Transverse colon (tissue), 4 donors: Measurements from ENCODE around the gene SLC51A.

Experiments used
- EP300 ChIP-seq: sonication (generic); formaldehyde crosslinking; IDR thresholded peaks from one replicate; pipeline ENCODE4 v1.6.1; 2017; ENCODE audit warnings: antibody characterized with exemption, low read depth
- POLR2A ChIP-seq: fragments of 450-650 bp; IDR thresholded peaks from one replicate; pipeline ENCODE4 v1.6.1; 2016; ENCODE audit warnings: antibody characterized with exemption, mild to moderate bottlenecking, moderate library complexity
- POLR2AphosphoS5 ChIP-seq, 3 donors: sonication (generic); formaldehyde crosslinking; IDR thresholded peaks; one replicate each; pipeline ENCODE4 v1.6.1; 2016; ENCODE audit warnings: antibody characterized with exemption in 3 of 3
- TF ChIP-seq, protein P1 (sequence below), 5 experiments: fragments of 200-600 bp in 3 of 5; fragments of 450-650 bp in 2 of 5; sonication (generic) in 3 of 5; IDR thresholded peaks; 1 replicate in 2 of 5; 2 replicates in 3 of 5; pipeline ENCODE4 v1.5.1; 2016 to 2017; ENCODE audit warnings: antibody characterized with exemption in 5 of 5, inconsistent platforms in 3 of 5, mild to moderate bottlenecking in 2 of 5, moderate library complexity in 1 of 5

DNA sequence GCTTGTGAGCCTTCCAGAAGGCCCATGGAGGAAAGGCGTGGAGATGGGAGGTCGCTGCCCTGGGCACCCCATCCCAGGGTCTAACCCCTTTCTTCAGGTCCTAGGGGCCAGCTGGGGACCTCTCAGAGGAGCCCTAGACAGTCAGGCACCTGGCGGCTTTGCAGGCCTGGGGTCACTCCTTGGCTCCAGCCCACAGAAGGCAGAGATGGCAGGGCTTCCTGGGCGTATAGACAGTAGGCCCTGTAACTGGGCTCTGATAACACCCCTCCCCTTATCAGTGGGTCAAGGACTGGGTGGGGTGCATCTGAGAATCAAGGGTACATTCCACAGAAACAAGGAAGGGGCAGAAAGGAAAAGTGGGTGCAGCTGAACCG is 21.8 kb upstream of the SLC51A start:
- TF ChIP-seq, protein P1, sequence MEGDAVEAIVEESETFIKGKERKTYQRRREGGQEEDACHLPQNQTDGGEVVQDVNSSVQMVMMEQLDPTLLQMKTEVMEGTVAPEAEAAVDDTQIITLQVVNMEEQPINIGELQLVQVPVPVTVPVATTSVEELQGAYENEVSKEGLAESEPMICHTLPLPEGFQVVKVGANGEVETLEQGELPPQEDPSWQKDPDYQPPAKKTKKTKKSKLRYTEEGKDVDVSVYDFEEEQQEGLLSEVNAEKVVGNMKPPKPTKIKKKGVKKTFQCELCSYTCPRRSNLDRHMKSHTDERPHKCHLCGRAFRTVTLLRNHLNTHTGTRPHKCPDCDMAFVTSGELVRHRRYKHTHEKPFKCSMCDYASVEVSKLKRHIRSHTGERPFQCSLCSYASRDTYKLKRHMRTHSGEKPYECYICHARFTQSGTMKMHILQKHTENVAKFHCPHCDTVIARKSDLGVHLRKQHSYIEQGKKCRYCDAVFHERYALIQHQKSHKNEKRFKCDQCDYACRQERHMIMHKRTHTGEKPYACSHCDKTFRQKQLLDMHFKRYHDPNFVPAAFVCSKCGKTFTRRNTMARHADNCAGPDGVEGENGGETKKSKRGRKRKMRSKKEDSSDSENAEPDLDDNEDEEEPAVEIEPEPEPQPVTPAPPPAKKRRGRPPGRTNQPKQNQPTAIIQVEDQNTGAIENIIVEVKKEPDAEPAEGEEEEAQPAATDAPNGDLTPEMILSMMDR (IDR thresholded peaks at IDR 0.05) = no peak
- no peak for TF ChIP-seq EP300
- no peak for TF ChIP-seq POLR2A
- TF ChIP-seq POLR2AphosphoS5 (IDR thresholded peaks at IDR 0.05) = no peak
